ENCODE measurements around the gene NBR1. TPM values are rescaled to one million over a fixed set of nuclear protein-coding genes. Genes with fewer than 3 reads are reported as not detected.
"Not testable (repeated sequence)": the region's sequence is repeated elsewhere in the genome, so short reads cannot be mapped to it uniquely, and the experiment has no call there.

The NBR1 gene
- total RNA-seq, 5 donors from 2014 or later (not counting 1 experiment from before 2014, with no cell fraction given): 51.5 to 82.2 (median 80.1) TPM

GRCh38 chr17:43138531-43138930, 32.5 kb upstream of the NBR1 start:
- H3K9me3 ChIP-seq; H3K4me1 Mint-ChIP-seq; H3K4me1 ChIP-seq (ENCODE audit: control insufficient read depth in 1 of 2, extremely low read depth in 1 of 2, insufficient read depth in 2 of 2, low read length in 2 of 2); H3K4me3 ChIP-seq (ENCODE audit: control insufficient read depth in 1 of 2, extremely low read depth in 1 of 2, low read length in 1 of 2); H3K27ac ChIP-seq (ENCODE audit: low read length); H3K27me3 Mint-ChIP-seq; DNase-seq; H3K27ac Mint-ChIP-seq; H3K27me3 ChIP-seq (replicated peaks in 1 of 2; ENCODE audit: control insufficient read depth in 2 of 2, extremely low read depth in 1 of 2, insufficient read depth in 2 of 2, low read length in 1 of 2); H3K4me3 Mint-ChIP-seq; POLR2A ChIA-PET; ATAC-seq (replicated peaks in 1 of 4); H3K9me3 Mint-ChIP-seq: not testable (repeated sequence)
- CTCF ChIA-PET: interaction anchor here in 1 of 2 donors (0.7 kb wide), 1 partner anchor 170 kb away, joined by 3 read pairs; no protein-coding TSS in a partner anchor
- peaks cover 28% of the 10 kb centered on the region for H3K36me3 Mint-ChIP-seq
- WGBS (ENCODE audit: insufficient coverage): 100% methylated on average over 2 of the region's 4 CpGs
- peaks cover 0 to 14% of the 10 kb centered on the region in 2 donors for H3K36me3 ChIP-seq (ENCODE audit: control insufficient read depth in 2 of 2, extremely low read depth in 1 of 2, insufficient read depth in 1 of 2, low read length in 1 of 2)

GRCh38 chr17:43140396-43141332, 30.4 kb upstream of the NBR1 start:
- H3K27ac ChIP-seq (ENCODE audit: low read length): no peak overlapping the region
- no peak overlapping the region for H3K27ac Mint-ChIP-seq
- 83% methylated on average over 11 of the region's 11 CpGs for WGBS (ENCODE audit: insufficient coverage)
- no peaks in the 10 kb centered on the region for H3K9me3 ChIP-seq
- no peak overlapping the region for H3K4me3 Mint-ChIP-seq
- no peaks in the 10 kb centered on the region for H3K9me3 Mint-ChIP-seq
- H3K27me3 ChIP-seq (replicated peaks in 1 of 2; ENCODE audit: control insufficient read depth in 2 of 2, extremely low read depth in 1 of 2, insufficient read depth in 2 of 2, low read length in 1 of 2): no peaks in the 10 kb centered on the region
- DNase-seq: no peak
- peaks cover 19% of the 10 kb centered on the region for H3K36me3 Mint-ChIP-seq
- H3K4me1 Mint-ChIP-seq: peaks cover 0 to 8% (median 7%) of the 10 kb centered on the region in 3 donors
- no peaks in the 10 kb centered on the region for H3K27me3 Mint-ChIP-seq
- ChIA-PET POLR2A (no interaction called here), CTCF (no interaction called here)
- ATAC-seq (replicated peaks in 1 of 4): no peak
- no peaks in the 10 kb centered on the region for H3K4me1 ChIP-seq (ENCODE audit: control insufficient read depth in 1 of 2, extremely low read depth in 1 of 2, insufficient read depth in 2 of 2, low read length in 2 of 2)
- peaks cover 0 to under 1% of the 10 kb centered on the region in 2 donors for H3K36me3 ChIP-seq (ENCODE audit: control insufficient read depth in 2 of 2, extremely low read depth in 1 of 2, insufficient read depth in 1 of 2, low read length in 1 of 2)
- H3K4me3 ChIP-seq (ENCODE audit: control insufficient read depth in 1 of 2, extremely low read depth in 1 of 2, low read length in 1 of 2): no peak overlapping the region

GRCh38 chr17:43142153-43142552, 28.9 kb upstream of the NBR1 start:
- 100% methylated on average over 4 of the region's 5 CpGs for WGBS (ENCODE audit: insufficient coverage)
- POLR2A ChIA-PET: interaction anchor here in 1 of 2 donors (0.5 kb wide), 1 partner anchor 1106 kb away, joined by 5 read pairs; no protein-coding TSS in a partner anchor

GRCh38 chr17:43143201-43143600, 27.8 kb upstream of the NBR1 start:
- Histone ChIP-seq H3K4me3 (ENCODE audit: control insufficient read depth in 1 of 2, extremely low read depth in 1 of 2, low read length in 1 of 2) (no peak overlapping the region), H3K4me1 (ENCODE audit: control insufficient read depth in 1 of 2, extremely low read depth in 1 of 2, insufficient read depth in 2 of 2, low read length in 2 of 2) (no peaks in the 10 kb centered on the region), H3K9me3 (no peaks in the 10 kb centered on the region), H3K36me3 (ENCODE audit: control insufficient read depth in 2 of 2, extremely low read depth in 1 of 2, insufficient read depth in 1 of 2, low read length in 1 of 2) (no peaks in the 10 kb centered on the region), H3K27me3 (replicated peaks in 1 of 2; ENCODE audit: control insufficient read depth in 2 of 2, extremely low read depth in 1 of 2, insufficient read depth in 2 of 2, low read length in 1 of 2) (no peaks in the 10 kb centered on the region), H3K27ac (ENCODE audit: low read length) (no peak overlapping the region)
- DNase-seq (no peak), ATAC-seq (replicated peaks in 1 of 4) (no peak)
- Mint-ChIP-seq H3K27ac (no peak overlapping the region), H3K36me3 (peaks cover 19% of the 10 kb centered on the region), H3K27me3 (no peaks in the 10 kb centered on the region), H3K9me3 (no peaks in the 10 kb centered on the region), H3K4me1 (no peaks in the 10 kb centered on the region), H3K4me3 (no peak overlapping the region)
- ChIA-PET CTCF (no interaction called here), POLR2A (no interaction called here)
- 100% methylated on average over 2 of the region's 5 CpGs for WGBS (ENCODE audit: insufficient coverage)

More at GRCh38 chr17:43142153-43142552, 28.9 kb upstream of the NBR1 start:
- no peaks in the 10 kb centered on the region for H3K27me3 Mint-ChIP-seq
- no peaks in the 10 kb centered on the region for H3K4me1 ChIP-seq (ENCODE audit: control insufficient read depth in 1 of 2, extremely low read depth in 1 of 2, insufficient read depth in 2 of 2, low read length in 2 of 2)
- no peaks in the 10 kb centered on the region for H3K36me3 ChIP-seq (ENCODE audit: control insufficient read depth in 2 of 2, extremely low read depth in 1 of 2, insufficient read depth in 1 of 2, low read length in 1 of 2)
- no peak overlapping the region for H3K27ac ChIP-seq (ENCODE audit: low read length)
- no peak for ATAC-seq (replicated peaks in 1 of 4)
- H3K9me3 ChIP-seq: no peaks in the 10 kb centered on the region
- CTCF ChIA-PET: no interaction called here
- H3K27me3 ChIP-seq (replicated peaks in 1 of 2; ENCODE audit: control insufficient read depth in 2 of 2, extremely low read depth in 1 of 2, insufficient read depth in 2 of 2, low read length in 1 of 2): no peaks in the 10 kb centered on the region
- no peaks in the 10 kb centered on the region for H3K9me3 Mint-ChIP-seq
- H3K27ac Mint-ChIP-seq: no peak overlapping the region
- no peak overlapping the region for H3K4me3 ChIP-seq (ENCODE audit: control insufficient read depth in 1 of 2, extremely low read depth in 1 of 2, low read length in 1 of 2)
- DNase-seq: no peak
- peaks cover 19% of the 10 kb centered on the region for H3K36me3 Mint-ChIP-seq
- H3K4me3 Mint-ChIP-seq: no peak overlapping the region
- H3K4me1 Mint-ChIP-seq: no peaks in the 10 kb centered on the region

- WGBS (ENCODE audit: insufficient coverage): 100% methylated on average over 3 of the region's 4 CpGs
- H3K27ac Mint-ChIP-seq: no peak overlapping the region
- peaks cover 14% of the 10 kb centered on the region for H3K36me3 Mint-ChIP-seq
- no peaks in the 10 kb centered on the region for H3K9me3 Mint-ChIP-seq
- Histone ChIP-seq H3K36me3 (ENCODE audit: control insufficient read depth in 2 of 2, extremely low read depth in 1 of 2, insufficient read depth in 1 of 2, low read length in 1 of 2) (no peaks in the 10 kb centered on the region), H3K9me3 (no peaks in the 10 kb centered on the region), H3K27ac (ENCODE audit: low read length) (no peak overlapping the region), H3K27me3 (replicated peaks in 1 of 2; ENCODE audit: control insufficient read depth in 2 of 2, extremely low read depth in 1 of 2, insufficient read depth in 2 of 2, low read length in 1 of 2) (no peaks in the 10 kb centered on the region), H3K4me1 (ENCODE audit: control insufficient read depth in 1 of 2, extremely low read depth in 1 of 2, insufficient read depth in 2 of 2, low read length in 2 of 2) (no peaks in the 10 kb centered on the region), H3K4me3 (ENCODE audit: control insufficient read depth in 1 of 2, extremely low read depth in 1 of 2, low read length in 1 of 2) (no peak overlapping the region)
- CTCF ChIA-PET: no interaction called here
- POLR2A ChIA-PET: interaction anchor here in 1 of 2 donors (0.6 kb wide), 1 partner anchor 775 kb away, joined by 10 read pairs; no protein-coding TSS in a partner anchor
- H3K4me3 Mint-ChIP-seq: no peak overlapping the region
- no peaks in the 10 kb centered on the region for H3K27me3 Mint-ChIP-seq
- DNase-seq (no peak), ATAC-seq (replicated peaks in 1 of 4) (no peak)
- H3K4me1 Mint-ChIP-seq: no peaks in the 10 kb centered on the region
Observed at GRCh38 chr17:43146649-43147048, 24.4 kb upstream of the NBR1 start.

GRCh38 chr17:43151880-43152456, 19.0 kb upstream of the NBR1 start:
- Histone ChIP-seq H3K27me3 (replicated peaks in 1 of 2; ENCODE audit: control insufficient read depth in 2 of 2, extremely low read depth in 1 of 2, insufficient read depth in 2 of 2, low read length in 1 of 2) (no peaks in the 10 kb centered on the region), H3K36me3 (ENCODE audit: control insufficient read depth in 2 of 2, extremely low read depth in 1 of 2, insufficient read depth in 1 of 2, low read length in 1 of 2) (no peaks in the 10 kb centered on the region), H3K4me3 (ENCODE audit: control insufficient read depth in 1 of 2, extremely low read depth in 1 of 2, low read length in 1 of 2) (no peak overlapping the region), H3K9me3 (no peaks in the 10 kb centered on the region), H3K4me1 (ENCODE audit: control insufficient read depth in 1 of 2, extremely low read depth in 1 of 2, insufficient read depth in 2 of 2, low read length in 2 of 2) (no peaks in the 10 kb centered on the region), H3K27ac (ENCODE audit: low read length) (no peak overlapping the region)
- Mint-ChIP-seq H3K27ac (no peak overlapping the region), H3K27me3 (no peaks in the 10 kb centered on the region), H3K4me1 (no peaks in the 10 kb centered on the region), H3K36me3 (peaks cover 8% of the 10 kb centered on the region), H3K4me3 (no peak overlapping the region), H3K9me3 (peaks cover 0 to 6% (median 4%) of the 10 kb centered on the region in 3 donors)
- no peak for DNase-seq
- ATAC-seq (replicated peaks in 1 of 4): no peak
- ChIA-PET CTCF (no interaction called here), POLR2A (interaction anchor here in 1 of 2 donors (0.6 kb wide), 1 partner anchor 424 kb away, joined by 3 read pairs; no protein-coding TSS in a partner anchor)
- no CpG with 5 or more reads among the region's 3 CpGs for WGBS (ENCODE audit: insufficient coverage)
